K562 (cell line): ENCODE measurements around the gene UBA52. TPM values are rescaled to one million over a fixed set of nuclear protein-coding genes. Genes with fewer than 3 reads are reported as not detected.

Experiments used
- GTF2F1 ChIP-seq: IDR thresholded peaks from 2 replicates; pipeline ENCODE4 v1.6.1; 2011; ENCODE audit warnings: low read depth, low read length, improper control_type of control experiment
- HDAC2 ChIP-seq: fragments of 450-650 bp; IDR thresholded peaks from 2 replicates; pipeline ENCODE4 v1.6.1; 2016; ENCODE audit warnings: mild to moderate bottlenecking
- HNRNPK ChIP-seq: fragments of 200-400 bp; formaldehyde crosslinking; IDR thresholded peaks from one replicate; pipeline ENCODE4 v1.6.1; 2018; ENCODE audit warnings: mild to moderate bottlenecking, low read depth, low read length; ENCODE audit not compliant: poor library complexity, severe bottlenecking
- JUNB ChIP-seq: fragments of 450-650 bp; formaldehyde crosslinking; conservative IDR thresholded peaks from 2 replicates; pipeline ENCODE4 v1.4.0; 2020; ENCODE audit warnings: mild to moderate bottlenecking
- PURB ChIP-seq: sonication (generic); formaldehyde crosslinking; IDR thresholded peaks from 2 replicates; pipeline ENCODE4 v1.9.0; 2021; ENCODE audit warnings: low read depth, mild to moderate bottlenecking, missing genetic modification reagents
- SP1 ChIP-seq: sonication (generic); formaldehyde crosslinking; IDR thresholded peaks from 2 replicates; pipeline ENCODE4 v1.8.1; 2022; ENCODE audit warnings: mild to moderate bottlenecking, missing genetic modification reagents
- TCF3 ChIP-seq: sonication (generic); formaldehyde crosslinking; IDR thresholded peaks from 2 replicates; pipeline ENCODE4 v1.4.0; 2020; ENCODE audit warnings: mild to moderate bottlenecking, missing genetic modification reagents
- THRB ChIP-seq: fragments of 450-650 bp; formaldehyde crosslinking; conservative IDR thresholded peaks from 2 replicates; pipeline ENCODE4 v1.4.0; 2022; ENCODE audit warnings: mild to moderate bottlenecking, missing genetic modification characterization
- ZBTB33 ChIP-seq: sonication (generic); formaldehyde crosslinking; IDR thresholded peaks from 2 replicates; pipeline ENCODE4 v1.8.1; 2023; ENCODE audit warnings: mild to moderate bottlenecking, missing genetic modification reagents
- ZBTB49 ChIP-seq: sonication (generic); formaldehyde crosslinking; IDR thresholded peaks from 2 replicates; pipeline ENCODE4 v1.8.0; 2022; ENCODE audit warnings: missing genetic modification reagents, mild to moderate bottlenecking, borderline replicate concordance
- polyA plus RNA-seq, 8 experiments: library from polyadenylated mRNA; depleted of rRNA in 4 of 8; stranded (reverse) in 5 of 8; unstranded in 3 of 8; fragments of >200 nt; fragmentation: Nextera tagmentation in 2 of 8; fragmentation: Illumina TruSeq in 1 of 8; extraction: Ambion mirVana in 2 of 8; extraction: Trizol in 1 of 8; gene quantifications; 2 replicates each; pipeline versions ENCODE4 v1.2.1 to v1.2.3, GENCODE V29; 2011 to 2014; ENCODE audit warnings: inconsistent platforms in 1 of 8, missing spikeins in 1 of 8
- total RNA-seq, 7 experiments: library from RNA; depleted of rRNA in 6 of 7; stranded (reverse); fragments of >200 nt in 6 of 7; fragmentation: Illumina TruSeq in 2 of 7; extraction: Trizol in 2 of 7; gene quantifications; 2 replicates each; pipeline versions ENCODE4 v1.2.1 to v1.2.3, GENCODE V29; 2011 to 2021; ENCODE audit warnings: low replicate concordance in 1 of 7
- TF ChIP-seq, protein P1 (sequence below): fragments of 250-450 bp; sonication (Bioruptor Pico); IDR thresholded peaks from 2 replicates; pipeline ENCODE4 v1.4.0; 2020; ENCODE audit warnings: mild to moderate bottlenecking, moderate library complexity, borderline replicate concordance

The UBA52 gene
- total and polyA plus RNA-seq, 9 of the 15 experiments (the other 6 are each of a cell fraction or from before 2014, with no cell fraction given): 1,110 to 2,751 (median 1,733) TPM

DNA sequence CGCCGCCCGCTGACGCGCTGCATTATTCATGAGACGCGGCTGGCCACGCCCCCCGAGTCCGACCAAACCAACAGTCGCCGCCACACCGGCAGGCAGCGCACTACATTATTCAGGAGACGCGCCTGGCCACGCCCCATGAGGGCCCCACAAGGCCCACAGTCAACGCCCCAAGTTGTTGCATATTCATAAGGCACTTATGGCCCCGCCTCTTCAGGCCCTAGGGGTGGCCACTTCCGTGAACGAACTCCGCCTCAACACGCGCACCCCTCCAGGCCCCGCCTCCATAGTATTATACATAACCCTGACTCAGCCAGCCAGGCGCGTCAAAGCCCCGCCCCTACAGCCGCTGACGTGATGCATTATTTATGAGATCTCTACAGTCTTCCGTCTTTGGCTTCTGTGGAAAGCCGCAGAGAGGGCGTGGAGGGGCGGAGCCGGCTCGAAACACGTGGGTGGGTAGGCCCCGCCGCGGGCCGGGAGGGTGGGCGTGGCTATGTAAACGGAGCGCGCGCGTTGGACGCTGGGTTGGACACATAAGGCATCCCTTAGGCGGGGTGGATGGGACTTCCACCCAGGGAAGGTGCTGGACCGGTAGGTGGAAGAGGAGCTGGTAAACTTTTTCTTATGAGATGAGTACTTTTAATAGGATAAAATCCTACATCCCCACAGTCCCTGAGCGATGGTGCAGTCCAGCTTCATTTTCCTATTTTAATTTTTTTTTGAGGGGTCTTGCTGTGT lies 49.4 kb upstream of the UBA52 start (continued):
- TF ChIP-seq ZBTB33 (CRISPR knock-in tag): no peak
- no peak for TF ChIP-seq ZBTB49 (CRISPR knock-in tag)
- no peak for TF ChIP-seq HNRNPK
- no peak for TF ChIP-seq TCF3 (CRISPR knock-in tag)
- TF ChIP-seq HDAC2: no peak
- TF ChIP-seq JUNB: no peak
- TF ChIP-seq SP1 (CRISPR knock-in tag): peak; percentile 95
- no peak for TF ChIP-seq GTF2F1
- TF ChIP-seq THRB: no peak
- TF ChIP-seq, protein P1, sequence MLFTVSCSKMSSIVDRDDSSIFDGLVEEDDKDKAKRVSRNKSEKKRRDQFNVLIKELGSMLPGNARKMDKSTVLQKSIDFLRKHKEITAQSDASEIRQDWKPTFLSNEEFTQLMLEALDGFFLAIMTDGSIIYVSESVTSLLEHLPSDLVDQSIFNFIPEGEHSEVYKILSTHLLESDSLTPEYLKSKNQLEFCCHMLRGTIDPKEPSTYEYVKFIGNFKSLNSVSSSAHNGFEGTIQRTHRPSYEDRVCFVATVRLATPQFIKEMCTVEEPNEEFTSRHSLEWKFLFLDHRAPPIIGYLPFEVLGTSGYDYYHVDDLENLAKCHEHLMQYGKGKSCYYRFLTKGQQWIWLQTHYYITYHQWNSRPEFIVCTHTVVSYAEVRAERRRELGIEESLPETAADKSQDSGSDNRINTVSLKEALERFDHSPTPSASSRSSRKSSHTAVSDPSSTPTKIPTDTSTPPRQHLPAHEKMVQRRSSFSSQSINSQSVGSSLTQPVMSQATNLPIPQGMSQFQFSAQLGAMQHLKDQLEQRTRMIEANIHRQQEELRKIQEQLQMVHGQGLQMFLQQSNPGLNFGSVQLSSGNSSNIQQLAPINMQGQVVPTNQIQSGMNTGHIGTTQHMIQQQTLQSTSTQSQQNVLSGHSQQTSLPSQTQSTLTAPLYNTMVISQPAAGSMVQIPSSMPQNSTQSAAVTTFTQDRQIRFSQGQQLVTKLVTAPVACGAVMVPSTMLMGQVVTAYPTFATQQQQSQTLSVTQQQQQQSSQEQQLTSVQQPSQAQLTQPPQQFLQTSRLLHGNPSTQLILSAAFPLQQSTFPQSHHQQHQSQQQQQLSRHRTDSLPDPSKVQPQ: no peak
- TF ChIP-seq PURB (CRISPR knock-in tag): no peak
